ENCODE data around the gene GALNT15. TPM values are rescaled to one million over a fixed set of nuclear protein-coding genes. Genes with fewer than 3 reads are reported as not detected.

The GALNT15 gene
- total and polyA plus RNA-seq, 2 of the 4 experiments (the other 2 are of a cell fraction) = 12.8 to 19.7 TPM

- ATAC-seq (ENCODE audit: low read depth) = no peak
- POLR2A ChIA-PET (ENCODE audit: unreplicated experiment) = no interaction called here
- no peak overlapping the region for H2AK9ac ChIP-seq (replicated peaks; ENCODE audit: low read depth, low read length, poor library complexity)
- H2BK15ac ChIP-seq (ENCODE audit: low read depth, low read length) = peak overlapping the region; percentile 3; the same call in 1 of the 3 replicates
- no peaks in the 10 kb centered on the region for H3K27me3 ChIP-seq (ENCODE audit: control insufficient read depth, insufficient read depth, low read length)
- peak overlapping the region; percentile 4; the same call in 1 of the 2 replicates for H4K91ac ChIP-seq (ENCODE audit: insufficient read depth, low read depth, low read length)
- H3K4me3 ChIP-seq (ENCODE audit: insufficient read depth, low read depth, low read length) = no peak overlapping the region
- peak overlapping the region; percentile 20; the same call in 1 of the 2 replicates for H2AK5ac ChIP-seq (ENCODE audit: low read depth, low read length)
- H4K20me1 ChIP-seq (ENCODE audit: insufficient read depth, low read length) = no peaks in the 10 kb centered on the region
- CTCF ChIA-PET = interaction anchor here (1.0 kb wide), 1 partner anchor 389 kb away, joined by 3 read pairs; no protein-coding TSS in a partner anchor
- no peaks in the 10 kb centered on the region for H3K79me1 ChIP-seq (ENCODE audit: low read depth in 1 of 2, low read length in 2 of 2)
- in situ Hi-C loops (cut with MboI; ENCODE audit: low sequenced_read_pairs) = no loop called here
- H4K8ac ChIP-seq (ENCODE audit: low read depth in 2 of 2, low read length in 2 of 2) = no peak overlapping the region
- H3K27ac ChIP-seq (ENCODE audit: insufficient read depth, low read length) = no peak overlapping the region
- peaks cover 41% of the 10 kb centered on the region for H3K36me3 ChIP-seq (ENCODE audit: control insufficient read depth, insufficient read depth, low read length)
- no peak overlapping the region for H3K4me2 ChIP-seq (ENCODE audit: low read depth, low read length)
- BruUV-seq (replicated peaks) = no TSS peak
- intact Hi-C loops (cut with micrococcal nuclease) = no loop called here
- TF ChIP-seq FOS (IDR thresholded peaks at IDR 0.05; ENCODE audit: low read depth, low read length) = no peak
- no peak for TF ChIP-seq USF2 (IDR thresholded peaks at IDR 0.05; ENCODE audit: low read depth, low read length)
- TF ChIP-seq POLR2A (IDR thresholded peaks at IDR 0.05; ENCODE audit: low read depth, low read length) = no peak
- no peak for TF ChIP-seq RCOR1 (IDR thresholded peaks at IDR 0.05; ENCODE audit: insufficient replicate concordance, low read length)
- no peak for TF ChIP-seq MXI1 (IDR thresholded peaks at IDR 0.05; ENCODE audit: borderline replicate concordance, low read depth, low read length)
- no peak for TF ChIP-seq NFE2L2 (IDR thresholded peaks at IDR 0.05; ENCODE audit: low read depth, low read length)
- TF ChIP-seq RAD21 (IDR thresholded peaks at IDR 0.05; ENCODE audit: low read length) = no peak
- TF ChIP-seq CHD1 (IDR thresholded peaks at IDR 0.05; ENCODE audit: low read depth, low read length) = no peak
- no peak for TF ChIP-seq MAFK (IDR thresholded peaks at IDR 0.05; ENCODE audit: low read depth, low read length)
- TF ChIP-seq CTCF (conservative IDR thresholded peaks at IDR 0.05; ENCODE audit: low read depth, low read length) = no peak
- TF ChIP-seq RFX5 (IDR thresholded peaks at IDR 0.05; ENCODE audit: low read depth, low read length) = no peak
- no peak for TF ChIP-seq BHLHE40 (IDR thresholded peaks at IDR 0.05; ENCODE audit: low read depth, low read length)
- TF ChIP-seq SMC3 (IDR thresholded peaks at IDR 0.05; ENCODE audit: low read depth, low read length) = no peak
- no peak for TF ChIP-seq CEBPB (IDR thresholded peaks at IDR 0.05; ENCODE audit: low read depth, low read length)
- no peak for TF ChIP-seq MAZ (IDR thresholded peaks at IDR 0.05; ENCODE audit: borderline replicate concordance, low read depth, low read length)
- TF ChIP-seq ELK1 (IDR thresholded peaks at IDR 0.05; ENCODE audit: borderline replicate concordance, low read depth, low read length) = no peak
- WGBS, 2 experiments (ENCODE audit: extremely low coverage in 2 of 2, insufficient read length in 1 of 2) = 100% methylated on average over 4 of the region's 14 CpGs; no CpG with 5 or more reads in 1 of the 2 experiments
- H2BK20ac ChIP-seq (ENCODE audit: low read depth, low read length) = no peak overlapping the region
- H3K4me1 ChIP-seq (ENCODE audit: control insufficient read depth, insufficient read depth, low read length) = peaks cover 14% of the 10 kb centered on the region; the same call in 1 of the 2 replicates
- dilution Hi-C loops (cut with HindIII; ENCODE audit: low sequenced_read_pairs, unreplicated experiment) = no loop called here
- no peak overlapping the region for H2AFZ ChIP-seq (replicated peaks; ENCODE audit: low read length, poor library complexity)
- H3K56ac ChIP-seq (ENCODE audit: extremely low read depth, insufficient read depth, low read length) = no peak overlapping the region
- H2BK5ac ChIP-seq (ENCODE audit: low read depth, low read length, poor library complexity, severe bottlenecking) = no peak overlapping the region
- no peak overlapping the region for H4K5ac ChIP-seq (ENCODE audit: low read depth, low read length)
- no peak overlapping the region for H3K18ac ChIP-seq (ENCODE audit: low read depth, low read length)
- no peak overlapping the region for H3K23ac ChIP-seq (ENCODE audit: low read depth, low read length)
- peak overlapping the region; percentile 21 for H2BK120ac ChIP-seq (ENCODE audit: low read depth, low read length)
- no peaks in the 10 kb centered on the region for H3K9me3 ChIP-seq (ENCODE audit: control insufficient read depth, insufficient read depth, low read length)
- H3K9ac ChIP-seq (ENCODE audit: low read depth, low read length) = no peak overlapping the region
- DNase-seq = no peak
- H3K9me1 ChIP-seq (ENCODE audit: insufficient read depth, low read length) = peaks cover 18% of the 10 kb centered on the region
- H3K14ac ChIP-seq (replicated peaks; ENCODE audit: low read depth, low read length) = 0 out of 2 replicates have a peak overlapping the region, but pooled peaks have one; percentile 1
- H3K4ac ChIP-seq (ENCODE audit: low read depth, low read length) = 0 out of 2 replicates have a peak overlapping the region, but pooled peaks have one; percentile 2
These were observed 30.3 kb downstream of the GALNT15 start for GRCh38 chr3:16204751-16205150.
